ENCODE measurements around the gene UROS.

UROS gene

DNA sequence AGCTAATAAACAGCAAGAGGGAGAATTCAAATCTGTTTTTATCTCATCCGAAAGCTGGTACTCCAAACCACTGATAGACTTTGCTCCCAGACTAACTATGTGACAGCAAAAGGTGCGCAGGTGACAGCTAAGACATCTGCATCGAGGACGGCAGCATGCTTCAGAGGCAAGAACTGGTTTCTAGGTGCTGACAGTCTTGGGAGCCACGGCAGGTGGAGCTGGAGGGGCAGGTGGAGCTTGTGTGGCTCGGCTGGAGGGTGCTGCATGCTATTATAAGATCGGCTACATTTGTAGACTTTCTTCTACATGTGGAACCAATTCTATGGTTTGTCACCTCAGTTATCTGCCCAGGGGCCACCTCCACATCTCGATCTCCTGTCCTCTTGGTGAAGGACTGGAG lies 25.6 kb downstream of the UROS start:
- no peak overlapping the region for H2AFZ ChIP-seq (ENCODE audit: low read depth, low read length)
- TF ChIP-seq, protein P1, sequence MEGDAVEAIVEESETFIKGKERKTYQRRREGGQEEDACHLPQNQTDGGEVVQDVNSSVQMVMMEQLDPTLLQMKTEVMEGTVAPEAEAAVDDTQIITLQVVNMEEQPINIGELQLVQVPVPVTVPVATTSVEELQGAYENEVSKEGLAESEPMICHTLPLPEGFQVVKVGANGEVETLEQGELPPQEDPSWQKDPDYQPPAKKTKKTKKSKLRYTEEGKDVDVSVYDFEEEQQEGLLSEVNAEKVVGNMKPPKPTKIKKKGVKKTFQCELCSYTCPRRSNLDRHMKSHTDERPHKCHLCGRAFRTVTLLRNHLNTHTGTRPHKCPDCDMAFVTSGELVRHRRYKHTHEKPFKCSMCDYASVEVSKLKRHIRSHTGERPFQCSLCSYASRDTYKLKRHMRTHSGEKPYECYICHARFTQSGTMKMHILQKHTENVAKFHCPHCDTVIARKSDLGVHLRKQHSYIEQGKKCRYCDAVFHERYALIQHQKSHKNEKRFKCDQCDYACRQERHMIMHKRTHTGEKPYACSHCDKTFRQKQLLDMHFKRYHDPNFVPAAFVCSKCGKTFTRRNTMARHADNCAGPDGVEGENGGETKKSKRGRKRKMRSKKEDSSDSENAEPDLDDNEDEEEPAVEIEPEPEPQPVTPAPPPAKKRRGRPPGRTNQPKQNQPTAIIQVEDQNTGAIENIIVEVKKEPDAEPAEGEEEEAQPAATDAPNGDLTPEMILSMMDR (IDR thresholded peaks at IDR 0.05; ENCODE audit: low read depth, low read length): no peak
- no peak for TF ChIP-seq EZH2phosphoT487 (IDR thresholded peaks at IDR 0.05; ENCODE audit: low read depth)
- H3K27ac ChIP-seq (ENCODE audit: low read length): no peak overlapping the region
- no peaks in the 10 kb centered on the region for H3K79me2 ChIP-seq (ENCODE audit: low read length)
- H3K27me3 ChIP-seq (ENCODE audit: low read depth, low read length): no peaks in the 10 kb centered on the region
- no peak overlapping the region for H3K4me3 ChIP-seq (ENCODE audit: low read length)
- H3K4me1 ChIP-seq (ENCODE audit: low read length): no peaks in the 10 kb centered on the region
- no peaks in the 10 kb centered on the region for H4K20me1 ChIP-seq (ENCODE audit: insufficient read depth, low read length)
- no peaks in the 10 kb centered on the region for H3K36me3 ChIP-seq (replicated peaks; ENCODE audit: low read depth, low read length)
- H3K9me3 ChIP-seq (ENCODE audit: insufficient read depth, low read length): no peaks in the 10 kb centered on the region
- no peak overlapping the region for H3K9ac ChIP-seq (ENCODE audit: low read length)
- no peak overlapping the region for H3K4me2 ChIP-seq (ENCODE audit: low read length)

- H3K4me1 ChIP-seq (ENCODE audit: low read length): no peaks in the 10 kb centered on the region
- no peak overlapping the region for H3K9ac ChIP-seq (ENCODE audit: low read length)
- no peak overlapping the region for H3K27ac ChIP-seq (ENCODE audit: low read length)
- no peaks in the 10 kb centered on the region for H4K20me1 ChIP-seq (ENCODE audit: insufficient read depth, low read length)
- no peak for TF ChIP-seq EZH2phosphoT487 (IDR thresholded peaks at IDR 0.05; ENCODE audit: low read depth)
- TF ChIP-seq, protein P1 (IDR thresholded peaks at IDR 0.05; ENCODE audit: low read depth, low read length): no peak
- H2AFZ ChIP-seq (ENCODE audit: low read depth, low read length): no peak overlapping the region
- H3K4me2 ChIP-seq (ENCODE audit: low read length): no peak overlapping the region
- no peaks in the 10 kb centered on the region for H3K36me3 ChIP-seq (replicated peaks; ENCODE audit: low read depth, low read length)
- no peak overlapping the region for H3K4me3 ChIP-seq (ENCODE audit: low read length)
- H3K27me3 ChIP-seq (ENCODE audit: low read depth, low read length): no peaks in the 10 kb centered on the region
- H3K9me3 ChIP-seq (ENCODE audit: insufficient read depth, low read length): no peaks in the 10 kb centered on the region
- H3K79me2 ChIP-seq (ENCODE audit: low read length): no peaks in the 10 kb centered on the region
These were observed 27.3 kb downstream of the UROS start for GRCh38 chr10:125795637-125796190.

GRCh38 chr10:125795128-125795527 lies 27.9 kb downstream of the UROS start:
- no peaks in the 10 kb centered on the region for H3K27me3 ChIP-seq (ENCODE audit: low read depth, low read length)
- no peak for TF ChIP-seq EZH2phosphoT487 (IDR thresholded peaks at IDR 0.05; ENCODE audit: low read depth)
- TF ChIP-seq, protein P1 (IDR thresholded peaks at IDR 0.05; ENCODE audit: low read depth, low read length): no peak
- H3K4me3 ChIP-seq (ENCODE audit: low read length): no peak overlapping the region
- no peaks in the 10 kb centered on the region for H3K36me3 ChIP-seq (replicated peaks; ENCODE audit: low read depth, low read length)
- no peaks in the 10 kb centered on the region for H3K9me3 ChIP-seq (ENCODE audit: insufficient read depth, low read length)
- no peaks in the 10 kb centered on the region for H3K79me2 ChIP-seq (ENCODE audit: low read length)
- H4K20me1 ChIP-seq (ENCODE audit: insufficient read depth, low read length): no peaks in the 10 kb centered on the region
- no peak overlapping the region for H3K27ac ChIP-seq (ENCODE audit: low read length)
- H3K4me1 ChIP-seq (ENCODE audit: low read length): no peaks in the 10 kb centered on the region
- H3K9ac ChIP-seq (ENCODE audit: low read length): no peak overlapping the region
- H3K4me2 ChIP-seq (ENCODE audit: low read length): no peak overlapping the region
- no peak overlapping the region for H2AFZ ChIP-seq (ENCODE audit: low read depth, low read length)

GRCh38 chr10:125792342-125793300 lies 30.4 kb downstream of the UROS start:
- no peaks in the 10 kb centered on the region for H3K4me1 ChIP-seq (ENCODE audit: low read length)
- H3K4me2 ChIP-seq (ENCODE audit: low read length): no peak overlapping the region
- H3K79me2 ChIP-seq (ENCODE audit: low read length): no peaks in the 10 kb centered on the region
- no peaks in the 10 kb centered on the region for H3K27me3 ChIP-seq (ENCODE audit: low read depth, low read length)
- H3K4me3 ChIP-seq (ENCODE audit: low read length): no peak overlapping the region
- no peak overlapping the region for H3K9ac ChIP-seq (ENCODE audit: low read length)
- no peak overlapping the region for H3K27ac ChIP-seq (ENCODE audit: low read length)
- no peaks in the 10 kb centered on the region for H3K9me3 ChIP-seq (ENCODE audit: insufficient read depth, low read length)
- no peaks in the 10 kb centered on the region for H4K20me1 ChIP-seq (ENCODE audit: insufficient read depth, low read length)
- no peak overlapping the region for H2AFZ ChIP-seq (ENCODE audit: low read depth, low read length)
- peaks cover 3% of the 10 kb centered on the region for H3K36me3 ChIP-seq (replicated peaks; ENCODE audit: low read depth, low read length)
- TF ChIP-seq, protein P1 (IDR thresholded peaks at IDR 0.05; ENCODE audit: low read depth, low read length): no peak
- TF ChIP-seq EZH2phosphoT487 (IDR thresholded peaks at IDR 0.05; ENCODE audit: low read depth): no peak

Measured in OCI-LY3 (cell line).